ENCODE measurements around the gene GNAS-AS1.

The GNAS-AS1 gene

GRCh38 chr20:58808271-58809046 lies 42.2 kb downstream of the GNAS-AS1 start:
- TF ChIP-seq CTCF (IDR thresholded peaks at IDR 0.05; ENCODE audit: low read depth, low read length): no peak
- DNase-seq (ENCODE audit: extremely low read depth, low read depth): no peak

GRCh38 chr20:58807801-58808200 lies 42.9 kb downstream of the GNAS-AS1 start:
- no peak for DNase-seq (ENCODE audit: extremely low read depth, low read depth)
- no peak for TF ChIP-seq CTCF (IDR thresholded peaks at IDR 0.05; ENCODE audit: low read depth, low read length)

GRCh38 chr20:58803533-58803932 lies 47.2 kb downstream of the GNAS-AS1 start:
- no peak for DNase-seq (ENCODE audit: extremely low read depth, low read depth)
- TF ChIP-seq CTCF (IDR thresholded peaks at IDR 0.05; ENCODE audit: low read depth, low read length): no peak

- TF ChIP-seq CTCF (IDR thresholded peaks at IDR 0.05; ENCODE audit: low read depth, low read length): no peak
- no peak for DNase-seq (ENCODE audit: extremely low read depth, low read depth)
Measured at GRCh38 chr20:58802061-58802460, 48.6 kb downstream of the GNAS-AS1 start.

- DNase-seq (ENCODE audit: extremely low read depth, low read depth): no peak
Measured at GRCh38 chr20:58800134-58800871, 50.4 kb downstream of the GNAS-AS1 start.

GRCh38 chr20:58797371-58798338 lies 53.0 kb downstream of the GNAS-AS1 start:
- TF ChIP-seq CTCF (IDR thresholded peaks at IDR 0.05; ENCODE audit: low read depth, low read length): no peak
- no peak for DNase-seq (ENCODE audit: extremely low read depth, low read depth)

More at GRCh38 chr20:58800134-58800871, 50.4 kb downstream of the GNAS-AS1 start:
- TF ChIP-seq CTCF (IDR thresholded peaks at IDR 0.05; ENCODE audit: low read depth, low read length): no peak
